ENCODE measurements around the gene PACS1. TPM values are rescaled to one million over a fixed set of nuclear protein-coding genes. Genes with fewer than 3 reads are reported as not detected.
"Not testable (repeated sequence)": the region's sequence is repeated elsewhere in the genome, so short reads cannot be mapped to it uniquely, and the experiment has no call there.

Gene PACS1
- total and polyA plus RNA-seq, 8 donors = 50.7 to 57.5 (median 54.9) TPM

- Histone ChIP-seq H3K4me1 (peaks cover 0 to 1% of the 10 kb centered on the region in 2 donors), H3K4me3 (no peak overlapping the region), H3K9me3 (no peaks in the 10 kb centered on the region), H3K27ac (no peak overlapping the region), H3K27me3 (peaks cover 0 to 15% of the 10 kb centered on the region in 2 donors), H3K36me3 (no peaks in the 10 kb centered on the region)
- ATAC-seq (no peak), DNase-seq (no peak)
- intact Hi-C loops (cut with DNase I) = no loop called here
- TF ChIP-seq CTCF (IDR thresholded peaks at IDR 0.05) = no peak
These were observed 181.7 kb downstream of the PACS1 start for GRCh38 chr11:66251809-66252208.

GRCh38 chr11:66253081-66253480 lies 183.0 kb downstream of the PACS1 start:
- H3K4me3 ChIP-seq; H3K4me1 ChIP-seq; H3K27ac ChIP-seq; DNase-seq; H3K9me3 ChIP-seq; H3K36me3 ChIP-seq; ATAC-seq; intact Hi-C loops (cut with DNase I): not testable (repeated sequence)
- H3K27me3 ChIP-seq = peaks cover 0 to 27% of the 10 kb centered on the region in 2 donors

GRCh38 chr11:66258473-66258893 lies 188.4 kb downstream of the PACS1 start:
- TF ChIP-seq CTCF (IDR thresholded peaks at IDR 0.05) = peak in 1 of 2 donors; percentile 27
- Histone ChIP-seq H3K4me1 (peaks cover 6 to 17% of the 10 kb centered on the region in 2 donors), H3K27ac (peak overlapping the region; percentile 55 to 82), H3K9me3 (no peaks in the 10 kb centered on the region), H3K27me3 (peaks cover 0 to 27% of the 10 kb centered on the region in 2 donors), H3K36me3 (peaks cover 0 to 35% of the 10 kb centered on the region in 2 donors), H3K4me3 (peak overlapping the region; percentile 89 to 99)
- ATAC-seq (no peak), DNase-seq (no peak)
- intact Hi-C loops (cut with DNase I) = no loop called here

- DNase-seq (no peak), ATAC-seq (no peak)
- peaks cover 0 to 27% of the 10 kb centered on the region in 2 donors for H3K27me3 ChIP-seq
- H3K4me3 ChIP-seq = no peak overlapping the region
- intact Hi-C loops (cut with DNase I) = no loop called here
- H3K36me3 ChIP-seq = peaks cover 0 to 40% of the 10 kb centered on the region in 2 donors
- no peak for TF ChIP-seq CTCF (IDR thresholded peaks at IDR 0.05)
- H3K27ac ChIP-seq = no peak overlapping the region
- H3K9me3 ChIP-seq = no peaks in the 10 kb centered on the region
- peaks cover 6 to 17% of the 10 kb centered on the region in 2 donors for H3K4me1 ChIP-seq
These were observed 189.2 kb downstream of the PACS1 start for GRCh38 chr11:66259225-66259624.

- no peak for ATAC-seq
These were observed 189.9 kb downstream of the PACS1 start for GRCh38 chr11:66259956-66260355.

More at GRCh38 chr11:66259956-66260355, 189.9 kb downstream of the PACS1 start:
- Histone ChIP-seq H3K4me3 (no peak overlapping the region), H3K4me1 (peaks cover 6 to 17% of the 10 kb centered on the region in 2 donors), H3K27ac (no peak overlapping the region), H3K9me3 (no peaks in the 10 kb centered on the region), H3K27me3 (peaks cover 0 to 27% of the 10 kb centered on the region in 2 donors), H3K36me3 (peaks cover 0 to 47% of the 10 kb centered on the region in 2 donors)
- intact Hi-C loops (cut with DNase I) = no loop called here
- DNase-seq = no peak
- TF ChIP-seq CTCF (IDR thresholded peaks at IDR 0.05) = no peak
